B cell (primary cell): ENCODE data around the gene LIPE.

ENCODE experiments used
- CTCF ChIP-seq: fragments of 200-600 bp; IDR thresholded peaks from one replicate; pipeline ENCODE4 v1.8.0; 2022; ENCODE audit warnings: antibody characterized with exemption, mild to moderate bottlenecking
- EZH2 ChIP-seq: IDR thresholded peaks from 2 replicates; pipeline ENCODE4 v1.6.1; 2012; ENCODE audit warnings: borderline replicate concordance, low read depth, mild to moderate bottlenecking, moderate library complexity, low read length; ENCODE audit not compliant: insufficient read depth, poor library complexity, severe bottlenecking

GRCh38 chr19:42427313-42427712, at the start of gene LIPE:
- no peak for TF ChIP-seq CTCF
- TF ChIP-seq EZH2, result no peak
